HTERT RPE-1 (cell line): ENCODE results near the gene TRIM71.
"Not testable (repeated sequence)": the region's sequence is repeated elsewhere in the genome, so short reads cannot be mapped to it uniquely, and the experiment has no call there.

Experiments used
- in situ Hi-C: fragments of 300-500 bp; cut with MboI; formaldehyde crosslinking; loops from 4 replicates; pipeline ENCODE4 v1.14.3; 2020; ENCODE audit warnings: low sequenced_read_pairs

Gene TRIM71

GRCh38 chr3:32842531-32842931 lies 24.7 kb downstream of the TRIM71 start:
- in situ Hi-C loops = no loop called here

GRCh38 chr3:32842987-32843386 lies 25.2 kb downstream of the TRIM71 start:
- in situ Hi-C loops = no loop called here

- in situ Hi-C loops = no loop called here
Observed at GRCh38 chr3:32843510-32844321, 25.9 kb downstream of the TRIM71 start.

- in situ Hi-C loops = no loop called here
Observed at GRCh38 chr3:32844322-32844654, 26.5 kb downstream of the TRIM71 start.

GRCh38 chr3:32844914-32845313 lies 27.1 kb downstream of the TRIM71 start:
- in situ Hi-C loops = no loop called here

- in situ Hi-C loops = not testable (repeated sequence)
Observed at GRCh38 chr3:32845546-32845945, 27.7 kb downstream of the TRIM71 start.

- in situ Hi-C loops = not testable (repeated sequence)
Observed at GRCh38 chr3:32847045-32847444, 29.2 kb downstream of the TRIM71 start.

- in situ Hi-C loops = no loop called here
Observed at GRCh38 chr3:32847528-32847927, 29.7 kb downstream of the TRIM71 start.

GRCh38 chr3:32848215-32848614 lies 30.4 kb downstream of the TRIM71 start:
- in situ Hi-C loops = no loop called here

GRCh38 chr3:32849046-32849445 lies 31.2 kb downstream of the TRIM71 start:
- in situ Hi-C loops = no loop called here

- in situ Hi-C loops = no loop called here
Observed at GRCh38 chr3:32850226-32850625, 32.4 kb downstream of the TRIM71 start.

GRCh38 chr3:32850636-32851035 lies 32.8 kb downstream of the TRIM71 start:
- in situ Hi-C loops = no loop called here

GRCh38 chr3:32852146-32852545 lies 34.3 kb downstream of the TRIM71 start:
- in situ Hi-C loops = no loop called here

- in situ Hi-C loops = no loop called here
Observed at GRCh38 chr3:32855350-32855953, 37.7 kb downstream of the TRIM71 start.

- in situ Hi-C loops = no loop called here
Observed at GRCh38 chr3:32856355-32856889, 38.6 kb downstream of the TRIM71 start.

- in situ Hi-C loops = no loop called here
Observed at GRCh38 chr3:32856901-32857507, 39.2 kb downstream of the TRIM71 start.

- in situ Hi-C loops = no loop called here
Observed at GRCh38 chr3:32857921-32858320, 40.1 kb downstream of the TRIM71 start.

GRCh38 chr3:32859604-32860237 lies 41.9 kb downstream of the TRIM71 start:
- in situ Hi-C loops = no loop called here

GRCh38 chr3:32860499-32860898 lies 42.7 kb downstream of the TRIM71 start:
- in situ Hi-C loops = no loop called here

- in situ Hi-C loops = no loop called here
Observed at GRCh38 chr3:32861681-32862080, 43.9 kb downstream of the TRIM71 start.

GRCh38 chr3:32862247-32862935 lies 44.6 kb downstream of the TRIM71 start:
- in situ Hi-C loops = no loop called here
